NCI-H2081 treated with DMSO at 0.1 percent for 48 hours (cell line): ENCODE results near the gene CENPS.
"Not testable (repeated sequence)": the region's sequence is repeated elsewhere in the genome, so short reads cannot be mapped to it uniquely, and the experiment has no call there.

ENCODE experiments used
- DNase-seq: peaks from one replicate; lab custom pipeline; 2025; lab: John Stamatoyannopoulos, UW

Gene CENPS

GRCh38 chr1:10430216-10431069 lies at the start of gene CENPS:
Gene CENPS, plus strand, starts transcription at chr1:10430433. Its CDS starts 85 bp downstream, at chr1:10430518.
- peak; percentile 50 for DNase-seq

GRCh38 chr1:10380594-10381275 lies 49.5 kb upstream of the CENPS start:
- no peak for DNase-seq

DNA sequence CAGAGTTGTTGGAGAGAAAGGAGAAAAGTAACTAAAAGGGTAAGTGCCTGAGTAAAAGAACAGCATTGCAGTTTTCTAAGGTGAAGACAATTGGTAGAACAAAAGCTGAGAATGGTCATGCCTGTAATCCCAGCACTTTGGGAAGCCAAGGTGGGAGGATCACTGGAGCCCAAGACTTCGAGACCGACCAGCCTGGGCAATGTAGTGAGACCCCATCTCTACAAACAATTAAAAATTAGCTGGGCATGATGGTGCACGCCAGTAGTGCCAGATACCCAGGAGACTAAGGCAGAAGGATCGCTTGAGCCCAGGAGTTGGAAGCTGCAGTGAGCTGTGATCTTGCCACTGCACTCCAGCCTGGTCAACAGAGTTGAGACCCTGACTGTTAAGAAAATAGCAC lies 46.6 kb upstream of the CENPS start:
- no peak for DNase-seq

DNA sequence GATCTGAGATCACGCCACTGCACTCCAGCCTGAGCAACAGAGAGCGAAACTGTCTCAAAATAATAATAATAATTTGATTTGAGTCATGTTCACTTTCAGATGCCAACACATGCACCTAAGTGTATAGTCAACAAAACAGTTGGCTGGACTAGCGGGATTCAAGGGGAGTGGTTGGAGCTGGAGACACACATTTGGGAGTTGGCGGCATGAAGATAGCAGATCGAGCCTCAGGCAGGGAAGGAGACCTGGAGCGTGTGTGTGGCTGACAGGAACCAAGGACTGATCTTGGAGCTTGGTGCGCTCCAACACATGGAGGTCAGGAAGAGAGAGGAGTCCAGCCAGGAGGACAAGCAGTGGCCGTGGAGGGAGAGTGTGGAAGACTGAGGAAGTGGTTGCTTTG lies 46.0 kb upstream of the CENPS start:
- no peak for DNase-seq

DNA sequence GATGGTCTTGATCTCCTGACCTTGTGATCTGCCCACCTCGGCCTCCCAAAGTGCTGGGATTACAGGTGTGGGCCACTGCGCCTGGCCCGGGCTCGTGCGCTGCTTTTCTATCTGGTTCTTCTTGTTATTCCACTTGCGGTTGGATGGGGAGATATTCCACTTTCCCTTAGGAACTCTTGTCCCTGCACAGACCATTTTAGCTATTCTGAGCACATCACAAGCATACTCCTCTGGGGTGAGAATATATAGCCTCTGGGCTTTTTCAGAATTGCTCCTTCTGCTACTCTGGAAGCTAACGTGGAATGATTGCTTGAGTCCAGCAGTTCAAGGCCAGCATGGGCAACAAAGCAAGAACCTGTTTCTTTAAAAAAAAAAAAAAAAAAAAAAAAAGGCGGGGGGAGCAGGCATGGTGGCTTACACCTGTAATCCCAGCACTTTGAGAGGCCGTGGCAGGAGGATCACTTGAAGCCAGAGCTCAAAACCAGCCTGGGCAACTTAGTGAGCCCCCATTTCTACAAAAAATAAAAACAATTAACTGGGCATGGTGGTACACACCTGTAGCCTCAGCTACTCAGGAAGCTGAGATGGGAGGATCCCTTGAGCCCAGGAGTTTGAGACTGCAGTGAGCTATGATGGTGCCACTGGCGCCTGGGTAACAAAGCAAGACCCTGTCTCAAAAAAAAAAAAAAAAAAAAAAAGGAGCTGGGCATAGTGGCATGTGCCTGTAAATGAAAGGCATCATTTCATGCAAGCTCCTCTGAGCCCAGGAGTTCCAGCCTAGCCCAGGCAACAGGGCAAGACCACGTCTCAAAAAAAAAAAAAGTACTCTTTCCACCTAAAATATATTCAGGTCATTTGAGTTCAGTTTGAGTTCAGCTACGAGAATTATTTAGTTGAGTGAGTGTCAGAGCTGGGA lies 43.2 kb upstream of the CENPS start:
- DNase-seq: no peak

DNA sequence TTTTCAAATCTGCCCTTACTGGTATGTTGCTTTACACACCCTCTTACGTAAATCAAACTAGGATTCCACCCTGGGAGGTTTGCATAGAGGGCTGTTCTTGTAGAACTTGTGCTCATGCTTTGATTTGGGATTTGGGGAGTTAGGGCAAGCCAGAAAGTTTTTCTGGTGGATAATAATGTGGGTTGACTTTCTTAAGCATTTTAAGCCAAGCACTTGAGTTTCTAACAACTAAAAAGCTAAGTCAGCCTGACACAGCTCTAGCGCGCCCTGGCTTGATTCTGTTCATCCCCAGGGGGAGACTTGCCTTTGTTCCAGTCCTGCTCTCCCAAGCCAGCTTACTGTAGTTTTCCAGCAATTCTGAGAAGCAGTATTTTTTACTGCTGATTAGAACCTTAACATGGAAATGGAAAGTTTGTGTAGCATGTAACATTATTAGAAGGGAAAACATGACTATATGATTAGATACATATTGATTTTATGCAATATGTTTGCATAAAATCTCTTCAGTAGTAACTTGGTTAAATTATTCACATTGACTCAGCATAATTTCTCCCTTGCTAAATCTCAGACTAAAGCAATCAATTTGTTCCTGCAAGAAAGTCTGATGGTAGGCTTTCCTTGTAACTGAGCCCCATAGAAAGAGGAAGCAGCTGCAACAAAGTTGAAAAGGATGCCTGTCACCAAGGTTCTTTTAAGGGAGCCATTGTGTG lies 42.4 kb upstream of the CENPS start:
- DNase-seq: no peak

GRCh38 chr1:10388387-10388715 lies 41.9 kb upstream of the CENPS start:
- no peak for DNase-seq

DNA sequence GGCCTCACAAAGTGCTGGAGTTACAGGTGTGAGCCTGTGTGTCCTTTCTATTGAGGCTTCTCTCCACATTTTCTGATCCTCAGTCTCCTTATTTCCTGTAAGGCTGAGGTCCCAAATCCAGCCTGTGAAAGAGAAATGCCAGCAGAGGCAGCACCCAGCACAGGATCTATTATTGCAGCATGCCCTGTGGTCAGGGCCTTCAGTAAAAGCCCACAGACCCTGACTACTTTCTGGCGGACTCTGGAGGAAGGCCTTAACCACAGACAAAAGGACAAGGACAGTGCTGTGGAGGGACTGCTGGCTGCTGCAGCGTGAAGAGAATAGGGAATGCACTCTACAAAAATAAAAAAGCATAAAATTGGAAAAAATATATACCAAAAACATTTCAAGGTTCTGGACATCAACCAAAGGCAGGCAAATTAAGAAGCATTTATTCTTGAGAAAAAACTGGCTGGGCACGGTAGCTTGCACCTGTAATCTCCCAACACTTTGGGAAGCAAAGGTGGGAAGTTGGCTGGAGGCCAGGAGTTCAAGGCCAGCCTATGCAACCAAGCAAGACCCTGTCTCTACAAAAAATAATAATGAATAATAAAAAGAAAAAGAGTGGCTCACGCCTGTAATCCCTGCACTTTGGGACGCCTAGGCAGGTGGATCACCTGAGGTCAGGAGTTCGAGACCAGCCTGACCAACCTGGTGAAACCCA lies 40.8 kb upstream of the CENPS start:
- no peak for DNase-seq

- no peak for DNase-seq
These were observed 33.4 kb upstream of the CENPS start for GRCh38 chr1:10396870-10397269.

DNA sequence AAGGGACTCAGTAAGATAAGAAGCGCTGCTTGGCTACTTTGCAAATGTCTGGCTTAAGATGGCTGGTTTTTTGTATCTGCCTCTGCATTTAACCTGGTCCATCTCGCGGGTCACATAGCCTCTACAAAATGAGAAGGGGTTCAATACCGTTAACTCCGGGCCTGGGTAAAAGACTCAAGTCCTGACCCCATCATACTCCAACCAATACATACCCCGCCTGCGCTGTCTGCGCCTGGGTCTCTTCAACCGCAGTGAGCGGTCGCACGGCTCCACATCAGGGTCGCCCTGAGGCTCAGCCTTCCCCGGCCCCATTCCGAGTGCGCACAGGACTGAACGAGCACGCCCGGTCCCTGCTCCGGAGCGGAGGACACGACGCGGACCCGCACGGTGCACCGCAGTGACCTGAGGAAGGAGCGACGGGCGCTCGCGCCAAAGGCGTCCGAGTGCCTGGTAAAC lies 31.9 kb upstream of the CENPS start:
- no peak for DNase-seq

DNA sequence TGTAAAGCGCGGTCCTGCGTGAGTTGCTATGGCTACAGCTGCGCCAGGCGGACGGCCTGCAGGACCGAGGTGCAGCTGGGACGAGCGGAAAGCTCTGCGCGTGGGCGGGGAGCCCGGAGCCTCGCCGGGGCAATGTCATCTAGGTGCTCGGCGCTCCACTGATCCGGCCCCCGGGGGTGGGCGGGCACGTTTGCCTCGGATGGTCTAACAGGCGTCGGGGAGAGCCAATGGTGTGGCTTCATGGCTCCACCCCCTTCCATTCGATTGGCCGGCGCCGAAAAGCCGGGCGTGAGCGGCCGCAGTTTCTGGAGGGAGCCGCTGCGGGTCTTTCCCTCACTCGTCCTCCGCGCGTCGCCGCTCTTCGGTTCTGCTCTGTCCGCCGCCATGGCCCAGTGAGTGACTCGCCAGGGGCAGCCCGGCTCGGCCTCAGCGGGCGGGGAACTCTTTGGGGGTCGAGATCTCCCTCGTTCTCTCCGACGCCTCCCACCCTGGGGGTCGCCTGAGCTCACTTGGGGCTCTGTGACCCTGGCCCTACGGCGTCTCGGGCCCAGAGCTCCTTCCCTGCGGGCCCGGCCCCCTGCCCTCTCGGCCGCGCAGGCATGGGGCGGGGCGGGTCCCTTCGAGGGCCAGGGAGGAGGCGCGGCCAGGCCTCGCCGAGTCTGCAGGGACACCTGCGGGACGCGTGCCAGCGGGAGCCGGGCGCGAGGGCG lies 31.3 kb upstream of the CENPS start, which contains the start of gene PGD:
TSS of gene PGD (plus strand) at position 331 of the 710 bp plus-strand sequence. CDS start at position 385, 54 bp downstream.
- DNase-seq: peak; percentile 89

GRCh38 chr1:10399444-10399941 lies 30.7 kb upstream of the CENPS start:
- DNase-seq: no peak

DNA sequence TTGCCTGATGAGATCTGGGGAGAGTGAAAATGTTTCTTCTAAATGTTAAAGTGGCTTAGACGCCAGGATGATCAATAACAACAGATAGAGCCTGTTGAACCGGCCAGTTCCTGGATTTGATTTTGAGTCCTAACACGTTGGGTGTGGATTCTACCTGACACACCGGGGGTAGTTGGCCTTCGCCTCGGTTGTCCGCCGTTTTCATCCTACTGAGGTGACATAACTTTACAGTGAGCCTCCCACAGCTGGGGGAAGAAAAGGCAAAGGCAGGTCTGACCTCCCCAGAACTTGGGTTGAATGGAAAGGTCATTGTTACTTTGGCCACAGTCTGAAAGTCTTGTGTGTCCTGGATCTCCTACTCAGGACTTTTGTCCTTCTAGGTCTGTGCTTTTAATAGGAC lies 30.2 kb upstream of the CENPS start:
- DNase-seq: no peak

DNA sequence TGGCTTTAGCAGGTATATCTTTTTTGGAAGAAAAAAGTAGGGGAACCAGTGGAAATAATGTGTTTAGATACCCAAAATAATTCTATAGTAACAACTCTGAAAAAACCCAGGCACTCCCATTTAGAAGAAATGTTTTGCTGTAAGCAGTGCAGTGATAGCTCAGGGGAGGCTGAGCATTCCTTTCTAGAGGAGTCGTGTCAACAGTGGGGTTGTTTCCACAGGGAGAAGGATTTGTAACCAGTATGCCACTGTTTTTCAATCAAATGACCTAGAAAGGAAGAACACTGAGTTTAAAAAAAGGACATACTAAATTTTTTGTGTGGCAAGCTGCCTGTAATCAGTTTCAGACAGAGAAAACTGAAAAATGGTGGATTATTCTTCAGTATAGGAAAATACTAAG lies 29.0 kb upstream of the CENPS start:
- DNase-seq: no peak

GRCh38 chr1:10402729-10403274 lies 27.4 kb upstream of the CENPS start:
- no peak for DNase-seq

DNA sequence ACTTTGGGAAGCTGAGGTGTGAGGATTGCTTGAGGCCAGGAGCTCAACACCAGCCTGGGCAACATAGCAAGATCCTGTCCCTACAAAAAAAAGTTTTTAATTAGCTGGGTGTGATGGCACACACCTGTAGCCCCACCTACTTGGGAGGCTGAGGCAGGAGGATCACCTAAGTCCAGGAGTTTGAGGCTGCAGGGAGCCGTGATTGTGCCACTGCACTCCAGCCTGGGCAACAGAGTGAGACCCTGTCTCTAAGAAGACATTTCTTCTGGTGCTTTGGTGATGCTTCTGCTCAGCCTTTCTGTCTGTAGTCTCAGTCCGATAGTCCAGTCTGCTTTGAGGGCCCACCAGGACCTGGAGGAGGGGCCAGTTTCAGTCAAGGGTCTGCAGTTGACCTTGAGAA lies 23.0 kb upstream of the CENPS start:
- no peak for DNase-seq

DNA sequence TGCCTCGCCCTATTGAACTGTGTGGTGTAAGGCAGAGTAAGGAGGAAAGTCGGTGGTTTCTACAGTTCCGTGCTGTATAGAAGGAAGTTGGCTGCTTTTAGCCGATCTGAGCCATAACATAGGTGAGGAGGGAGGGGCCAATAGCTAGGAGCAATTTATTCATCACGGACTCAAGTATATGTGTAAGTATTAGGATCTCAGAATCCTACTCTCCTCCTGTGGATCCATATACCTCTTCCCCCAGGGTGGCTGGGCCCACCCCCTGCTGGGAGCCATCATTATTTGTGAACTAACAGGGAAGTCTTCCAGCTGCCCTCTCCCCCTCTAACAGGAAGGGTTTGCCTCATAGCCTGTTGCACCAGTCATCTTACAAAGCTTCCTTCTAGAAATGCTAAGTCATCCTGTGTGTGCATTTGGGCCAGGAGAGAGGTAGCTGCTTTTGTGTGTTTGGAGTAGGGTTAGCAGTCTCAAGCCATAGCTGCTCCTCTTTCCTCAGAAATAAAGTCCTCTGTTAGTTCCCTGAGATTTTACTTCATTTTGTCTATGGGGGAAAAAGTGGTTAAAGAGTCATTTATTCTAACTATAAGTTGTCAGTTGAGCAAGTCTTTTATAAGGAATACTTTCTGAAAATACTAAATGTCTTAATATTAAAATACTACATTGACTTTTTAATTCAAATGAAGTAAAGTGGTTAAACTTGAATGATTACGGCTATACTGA lies 14.9 kb upstream of the CENPS start:
- no peak for DNase-seq

DNA sequence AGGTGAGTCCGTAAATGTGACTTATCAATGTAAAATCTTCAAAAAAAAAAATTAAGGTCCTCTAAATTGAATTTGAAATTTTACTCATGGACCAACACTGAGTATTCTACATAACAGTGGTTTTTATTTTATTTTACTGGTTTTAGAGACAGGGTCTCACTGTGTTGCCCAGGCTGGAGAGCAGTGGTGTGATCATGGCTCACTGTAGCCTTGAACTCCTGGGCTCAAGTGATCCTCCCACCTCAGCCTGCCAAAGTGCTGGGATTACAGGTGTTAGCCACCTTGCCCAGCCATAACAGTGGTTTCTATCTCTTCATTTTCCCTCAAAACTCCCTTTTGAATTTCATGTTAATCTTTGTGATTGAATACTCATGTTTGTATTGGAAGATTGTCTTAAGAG lies 14.3 kb upstream of the CENPS start:
- not testable (repeated sequence) for DNase-seq

- not testable (repeated sequence) for DNase-seq
These were observed 11.5 kb upstream of the CENPS start for GRCh38 chr1:10418741-10419140.
